Transverse colon (tissue), 3 donors: ENCODE measurements around the gene ANKRD24.

Source experiments
- POLR2A ChIP-seq: fragments of 450-650 bp; IDR thresholded peaks from one replicate; pipeline ENCODE4 v1.6.1; 2016; ENCODE audit warnings: antibody characterized with exemption, mild to moderate bottlenecking, moderate library complexity
- POLR2AphosphoS5 ChIP-seq, 3 donors: sonication (generic); formaldehyde crosslinking; IDR thresholded peaks; one replicate each; pipeline ENCODE4 v1.6.1; 2016; ENCODE audit warnings: antibody characterized with exemption in 3 of 3

DNA sequence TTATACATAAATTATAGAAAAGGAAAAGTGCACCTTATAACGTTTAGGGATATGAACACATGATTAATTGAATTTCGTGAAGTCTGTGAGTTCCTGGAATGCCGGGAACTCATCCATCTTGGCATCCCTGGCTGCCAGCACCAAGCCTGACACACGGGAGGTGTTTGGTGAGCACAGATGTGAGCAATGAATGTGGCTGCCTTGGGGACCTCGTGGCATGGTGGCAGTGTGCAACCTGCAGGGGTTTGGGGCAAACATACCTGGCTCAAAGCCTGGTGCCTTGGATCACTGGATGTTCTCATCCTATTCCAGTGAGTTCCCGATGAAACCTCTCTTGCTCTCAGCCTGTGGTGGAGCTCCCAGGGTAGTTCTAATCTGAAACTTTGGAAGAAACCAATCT, 48.1 kb upstream of the ANKRD24 start:
- TF ChIP-seq POLR2AphosphoS5 (IDR thresholded peaks at IDR 0.05), result no peak
- no peak for TF ChIP-seq POLR2A
